Smooth muscle cell (in vitro differentiated cells): ENCODE measurements around the gene SHMT2. TPM values are rescaled to one million over a fixed set of nuclear protein-coding genes. Genes with fewer than 3 reads are reported as not detected.

Experiments used
- DNase-seq: peaks from one replicate; lab custom pipeline; 2025; ENCODE audit not compliant: unreplicated experiment; lab: John Stamatoyannopoulos, UW
- H2AFZ ChIP-seq: fragments of 200-600 bp; sonication (generic); 2 replicates; pipeline ENCODE4 v1.6.0; 2016; ENCODE audit warnings: antibody characterized with exemption, low read depth, mild to moderate bottlenecking
- H3F3A ChIP-seq: fragments of 200-600 bp; sonication (generic); 2 replicates; pipeline ENCODE4 v1.6.0; 2017; ENCODE audit warnings: antibody characterized with exemption, low read depth
- H3K27ac ChIP-seq: fragments of 200-600 bp; sonication (generic); 2 replicates; pipeline ENCODE4 v1.5.1; 2016; ENCODE audit warnings: low read depth, mild to moderate bottlenecking
- H3K27me3 ChIP-seq: fragments of 200-600 bp; sonication (generic); 2 replicates; pipeline ENCODE4 v1.6.1; 2016; ENCODE audit warnings: low read depth, mild to moderate bottlenecking
- H3K36me3 ChIP-seq: fragments of 200-600 bp; sonication (generic); 2 replicates; pipeline ENCODE4 v1.5.1; 2016; ENCODE audit warnings: low read depth
- H3K4me1 ChIP-seq: fragments of 200-600 bp; sonication (generic); 2 replicates; pipeline ENCODE4 v1.5.1; 2016; ENCODE audit warnings: low read depth
- H3K4me2 ChIP-seq: fragments of 200-600 bp; sonication (generic); 2 replicates; pipeline ENCODE4 v1.6.0; 2016; ENCODE audit warnings: mild to moderate bottlenecking
- H3K4me3 ChIP-seq: fragments of 200-600 bp; sonication (generic); 2 replicates; pipeline ENCODE4 v1.5.1; 2016; ENCODE audit warnings: mild to moderate bottlenecking
- H3K79me2 ChIP-seq: fragments of 200-600 bp; sonication (generic); 2 replicates; pipeline ENCODE4 v1.6.0; 2016; ENCODE audit warnings: low read depth, mild to moderate bottlenecking
- H3K9ac ChIP-seq: fragments of 200-600 bp; sonication (generic); 2 replicates; pipeline ENCODE4 v1.6.0; 2016; ENCODE audit warnings: low read depth
- H3K9me3 ChIP-seq: fragments of 200-600 bp; sonication (generic); replicated peaks from 2 replicates; pipeline ENCODE4 v1.5.1; 2016; ENCODE audit warnings: low read depth
- H4K20me1 ChIP-seq: fragments of 200-600 bp; sonication (generic); 2 replicates; pipeline ENCODE4 v1.6.0; 2016; ENCODE audit warnings: low read depth
- CTCF ChIP-seq: fragments of 200-600 bp; sonication (generic); IDR thresholded peaks from 2 replicates; pipeline ENCODE4 v1.5.1; 2017; ENCODE audit warnings: borderline replicate concordance, mild to moderate bottlenecking, antibody characterized with exemption; ENCODE audit not compliant: insufficient read depth, poor library complexity, severe bottlenecking
- WGBS: methylation state at CpG from one replicate; pipeline ENCODE4 v1.1.7; 2016; ENCODE audit warnings: low lambda C conversion rate; 5-methylcytosine and 5-hydroxymethylcytosine counted together
- polyA plus RNA-seq: library from polyadenylated mRNA; unstranded; fragments of >200 nt; fragmentation: Nextera tagmentation; extraction: Ambion mirVana; gene quantifications from 2 replicates; pipeline ENCODE4 v1.2.1, GENCODE V29; 2016
- total RNA-seq: library from RNA; depleted of rRNA; stranded (reverse); fragments of >200 nt; gene quantifications from 2 replicates; pipeline ENCODE4 v1.2.3, GENCODE V29; 2014

Gene SHMT2
- total and polyA plus RNA-seq, 2 experiments from 2014 or later: 107 to 117 TPM

GRCh38 chr12:57231276-57232021 is 1.9 kb downstream of the SHMT2 start:
- peak overlapping the region; percentile 57 for H3K4me3 ChIP-seq
- peak overlapping the region; percentile 93 for H3K9ac ChIP-seq
- H3K36me3 ChIP-seq: no peaks in the 10 kb centered on the region
- H3K4me2 ChIP-seq: peak overlapping the region; percentile 84
- no peaks in the 10 kb centered on the region for H3K9me3 ChIP-seq
- no peak for DNase-seq
- peaks cover 33% of the 10 kb centered on the region for H3K4me1 ChIP-seq
- no peak overlapping the region for H2AFZ ChIP-seq
- H4K20me1 ChIP-seq: peaks cover 52% of the 10 kb centered on the region
- H3K27me3 ChIP-seq: peaks cover 7% of the 10 kb centered on the region
- no peak for TF ChIP-seq CTCF
- WGBS: 95% methylated on average over 12 of the region's 13 CpGs
- peaks cover 13% of the 10 kb centered on the region for H3K79me2 ChIP-seq
- no peak overlapping the region for H3K27ac ChIP-seq
- H3F3A ChIP-seq: peaks cover 28% of the 10 kb centered on the region

DNA sequence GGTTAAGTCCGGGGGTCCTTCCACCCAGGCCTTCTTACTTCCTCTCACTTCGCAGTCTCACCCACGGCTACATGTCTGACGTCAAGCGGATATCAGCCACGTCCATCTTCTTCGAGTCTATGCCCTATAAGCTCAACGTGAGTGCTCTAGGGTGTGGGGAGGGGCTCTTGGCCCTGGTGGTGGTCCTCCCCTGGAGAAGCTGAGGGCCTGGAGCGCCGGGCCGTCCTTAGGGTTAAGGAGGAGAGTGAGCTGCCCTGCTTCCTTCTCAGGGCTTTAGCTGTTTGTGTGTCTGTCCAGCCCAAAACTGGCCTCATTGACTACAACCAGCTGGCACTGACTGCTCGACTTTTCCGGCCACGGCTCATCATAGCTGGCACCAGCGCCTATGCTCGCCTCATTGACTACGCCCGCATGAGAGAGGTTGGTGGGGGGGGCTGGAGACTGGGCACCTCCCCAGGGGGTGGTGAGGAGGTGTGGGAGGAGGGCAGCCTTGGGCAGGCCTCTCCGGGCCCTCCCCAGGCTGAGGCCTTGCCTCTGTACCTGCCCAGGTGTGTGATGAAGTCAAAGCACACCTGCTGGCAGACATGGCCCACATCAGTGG is 2.7 kb downstream of the SHMT2 start:
- no peak for TF ChIP-seq CTCF
- no peaks in the 10 kb centered on the region for H3K9me3 ChIP-seq
- H2AFZ ChIP-seq: no peak overlapping the region
- no peak overlapping the region for H3K9ac ChIP-seq
- DNase-seq: no peak
- peaks cover 53% of the 10 kb centered on the region for H4K20me1 ChIP-seq
- peaks cover 24% of the 10 kb centered on the region for H3K4me1 ChIP-seq
- peaks cover 13% of the 10 kb centered on the region for H3K79me2 ChIP-seq
- no peak overlapping the region for H3K4me3 ChIP-seq
- no peaks in the 10 kb centered on the region for H3K36me3 ChIP-seq
- 96% methylated on average over 19 of the region's 19 CpGs for WGBS
- H3K27ac ChIP-seq: no peak overlapping the region
- H3F3A ChIP-seq: peaks cover 35% of the 10 kb centered on the region
- no peaks in the 10 kb centered on the region for H3K27me3 ChIP-seq
- H3K4me2 ChIP-seq: no peak overlapping the region

GRCh38 chr12:57233357-57234232 is 4.1 kb downstream of the SHMT2 start:
- Histone ChIP-seq H3K4me1 (peaks cover 19% of the 10 kb centered on the region), H4K20me1 (peaks cover 55% of the 10 kb centered on the region), H3K79me2 (peaks cover 13% of the 10 kb centered on the region), H2AFZ (no peak overlapping the region), H3K27ac (no peak overlapping the region), H3K9me3 (no peaks in the 10 kb centered on the region), H3K36me3 (no peaks in the 10 kb centered on the region), H3K4me3 (no peak overlapping the region), H3K27me3 (no peaks in the 10 kb centered on the region), H3F3A (peaks cover 39% of the 10 kb centered on the region), H3K9ac (no peak overlapping the region), H3K4me2 (no peak overlapping the region)
- no peak for DNase-seq
- 92% methylated on average over 15 of the region's 15 CpGs for WGBS
- TF ChIP-seq CTCF: no peak
